Measurements from ENCODE around the gene FAF1.

- TF ChIP-seq, protein P1, sequence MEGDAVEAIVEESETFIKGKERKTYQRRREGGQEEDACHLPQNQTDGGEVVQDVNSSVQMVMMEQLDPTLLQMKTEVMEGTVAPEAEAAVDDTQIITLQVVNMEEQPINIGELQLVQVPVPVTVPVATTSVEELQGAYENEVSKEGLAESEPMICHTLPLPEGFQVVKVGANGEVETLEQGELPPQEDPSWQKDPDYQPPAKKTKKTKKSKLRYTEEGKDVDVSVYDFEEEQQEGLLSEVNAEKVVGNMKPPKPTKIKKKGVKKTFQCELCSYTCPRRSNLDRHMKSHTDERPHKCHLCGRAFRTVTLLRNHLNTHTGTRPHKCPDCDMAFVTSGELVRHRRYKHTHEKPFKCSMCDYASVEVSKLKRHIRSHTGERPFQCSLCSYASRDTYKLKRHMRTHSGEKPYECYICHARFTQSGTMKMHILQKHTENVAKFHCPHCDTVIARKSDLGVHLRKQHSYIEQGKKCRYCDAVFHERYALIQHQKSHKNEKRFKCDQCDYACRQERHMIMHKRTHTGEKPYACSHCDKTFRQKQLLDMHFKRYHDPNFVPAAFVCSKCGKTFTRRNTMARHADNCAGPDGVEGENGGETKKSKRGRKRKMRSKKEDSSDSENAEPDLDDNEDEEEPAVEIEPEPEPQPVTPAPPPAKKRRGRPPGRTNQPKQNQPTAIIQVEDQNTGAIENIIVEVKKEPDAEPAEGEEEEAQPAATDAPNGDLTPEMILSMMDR (IDR thresholded peaks at IDR 0.05), result no peak
- TF ChIP-seq POLR2A (IDR thresholded peaks at IDR 0.05), result no peak
These were observed 250.0 kb downstream of the FAF1 start for GRCh38 chr1:50710099-50710498.

All from tibial nerve (tissue), 3 donors.